ENCODE results near the gene IL26.
A peak's percentile ranks its signal among the peaks of the same experiment; 100 is the strongest.

Gene IL26

GRCh38 chr12:68239309-68239982 is 13.8 kb upstream of the IL26 start:
- no peaks in the 10 kb centered on the region for H3K27me3 ChIP-seq (replicated peaks; ENCODE audit: control insufficient read depth, insufficient read depth, low read length)
- H3K9me3 ChIP-seq (ENCODE audit: control insufficient read depth, low read length) = no peaks in the 10 kb centered on the region
- H3K4me3 ChIP-seq (ENCODE audit: low read length) = no peak overlapping the region
- no peaks in the 10 kb centered on the region for H3K36me3 ChIP-seq (ENCODE audit: control insufficient read depth, insufficient read depth, low read length, severe bottlenecking)
- H3K9ac ChIP-seq (ENCODE audit: low read length) = no peak overlapping the region
- H3K4me1 ChIP-seq (ENCODE audit: control insufficient read depth, insufficient read depth, low read length) = peaks cover 31% of the 10 kb centered on the region
- DNase-seq (ENCODE audit: low read depth) = no peak

- H3K9ac ChIP-seq (ENCODE audit: low read length) = peak overlapping the region; percentile 23
- no peaks in the 10 kb centered on the region for H3K36me3 ChIP-seq (ENCODE audit: control insufficient read depth, insufficient read depth, low read length, severe bottlenecking)
- DNase-seq (ENCODE audit: low read depth) = peak; percentile 27
- H3K4me1 ChIP-seq (ENCODE audit: control insufficient read depth, insufficient read depth, low read length) = peaks cover 31% of the 10 kb centered on the region
- no peak overlapping the region for H3K4me3 ChIP-seq (ENCODE audit: low read length)
- H3K27me3 ChIP-seq (replicated peaks; ENCODE audit: control insufficient read depth, insufficient read depth, low read length) = no peaks in the 10 kb centered on the region
- H3K9me3 ChIP-seq (ENCODE audit: control insufficient read depth, low read length) = no peaks in the 10 kb centered on the region
Observed at GRCh38 chr12:68237619-68238018, 12.0 kb upstream of the IL26 start.

- peak overlapping the region; percentile 23 for H3K9ac ChIP-seq (ENCODE audit: low read length)
- no peak overlapping the region for H3K4me3 ChIP-seq (ENCODE audit: low read length)
- peaks cover 31% of the 10 kb centered on the region for H3K4me1 ChIP-seq (ENCODE audit: control insufficient read depth, insufficient read depth, low read length)
- no peaks in the 10 kb centered on the region for H3K9me3 ChIP-seq (ENCODE audit: control insufficient read depth, low read length)
- no peaks in the 10 kb centered on the region for H3K27me3 ChIP-seq (replicated peaks; ENCODE audit: control insufficient read depth, insufficient read depth, low read length)
- no peaks in the 10 kb centered on the region for H3K36me3 ChIP-seq (ENCODE audit: control insufficient read depth, insufficient read depth, low read length, severe bottlenecking)
- peak; percentile 44 for DNase-seq (ENCODE audit: low read depth)
Observed at GRCh38 chr12:68237078-68237477, 11.5 kb upstream of the IL26 start.

GRCh38 chr12:68236421-68237059 is 10.9 kb upstream of the IL26 start:
- Histone ChIP-seq H3K27me3 (replicated peaks; ENCODE audit: control insufficient read depth, insufficient read depth, low read length) (no peaks in the 10 kb centered on the region), H3K36me3 (ENCODE audit: control insufficient read depth, insufficient read depth, low read length, severe bottlenecking) (no peaks in the 10 kb centered on the region), H3K9me3 (ENCODE audit: control insufficient read depth, low read length) (no peaks in the 10 kb centered on the region), H3K4me3 (ENCODE audit: low read length) (peak overlapping the region; percentile 21), H3K9ac (ENCODE audit: low read length) (no peak overlapping the region), H3K4me1 (ENCODE audit: control insufficient read depth, insufficient read depth, low read length) (peaks cover 31% of the 10 kb centered on the region)
- DNase-seq (ENCODE audit: low read depth) = peak; percentile 16

GRCh38 chr12:68235576-68235975 is 10.0 kb upstream of the IL26 start:
- no peaks in the 10 kb centered on the region for H3K36me3 ChIP-seq (ENCODE audit: control insufficient read depth, insufficient read depth, low read length, severe bottlenecking)
- H3K4me1 ChIP-seq (ENCODE audit: control insufficient read depth, insufficient read depth, low read length) = peaks cover 23% of the 10 kb centered on the region
- H3K27me3 ChIP-seq (replicated peaks; ENCODE audit: control insufficient read depth, insufficient read depth, low read length) = no peaks in the 10 kb centered on the region
- no peak overlapping the region for H3K9ac ChIP-seq (ENCODE audit: low read length)
- no peak overlapping the region for H3K4me3 ChIP-seq (ENCODE audit: low read length)
- no peak for DNase-seq (ENCODE audit: low read depth)
- no peaks in the 10 kb centered on the region for H3K9me3 ChIP-seq (ENCODE audit: control insufficient read depth, low read length)

- Histone ChIP-seq H3K27me3 (replicated peaks; ENCODE audit: control insufficient read depth, insufficient read depth, low read length) (no peaks in the 10 kb centered on the region), H3K9ac (ENCODE audit: low read length) (no peak overlapping the region), H3K9me3 (ENCODE audit: control insufficient read depth, low read length) (no peaks in the 10 kb centered on the region), H3K4me3 (ENCODE audit: low read length) (no peak overlapping the region), H3K36me3 (ENCODE audit: control insufficient read depth, insufficient read depth, low read length, severe bottlenecking) (no peaks in the 10 kb centered on the region), H3K4me1 (ENCODE audit: control insufficient read depth, insufficient read depth, low read length) (peaks cover 9% of the 10 kb centered on the region)
- no peak for DNase-seq (ENCODE audit: low read depth)
Observed at GRCh38 chr12:68234140-68234539, 8.5 kb upstream of the IL26 start.

- Histone ChIP-seq H3K27me3 (replicated peaks; ENCODE audit: control insufficient read depth, insufficient read depth, low read length) (no peaks in the 10 kb centered on the region), H3K9me3 (ENCODE audit: control insufficient read depth, low read length) (no peaks in the 10 kb centered on the region), H3K4me1 (ENCODE audit: control insufficient read depth, insufficient read depth, low read length) (peaks cover 9% of the 10 kb centered on the region), H3K9ac (ENCODE audit: low read length) (no peak overlapping the region), H3K36me3 (ENCODE audit: control insufficient read depth, insufficient read depth, low read length, severe bottlenecking) (no peaks in the 10 kb centered on the region), H3K4me3 (ENCODE audit: low read length) (no peak overlapping the region)
- DNase-seq (ENCODE audit: low read depth) = no peak
Observed at GRCh38 chr12:68233498-68233897, 7.9 kb upstream of the IL26 start.

- Histone ChIP-seq H3K9me3 (ENCODE audit: control insufficient read depth, low read length) (no peaks in the 10 kb centered on the region), H3K4me3 (ENCODE audit: low read length) (no peak overlapping the region), H3K36me3 (ENCODE audit: control insufficient read depth, insufficient read depth, low read length, severe bottlenecking) (no peaks in the 10 kb centered on the region), H3K9ac (ENCODE audit: low read length) (no peak overlapping the region), H3K4me1 (ENCODE audit: control insufficient read depth, insufficient read depth, low read length) (no peaks in the 10 kb centered on the region), H3K27me3 (replicated peaks; ENCODE audit: control insufficient read depth, insufficient read depth, low read length) (no peaks in the 10 kb centered on the region)
- DNase-seq (ENCODE audit: low read depth) = peak; percentile 24
Observed at GRCh38 chr12:68231691-68232090, 6.1 kb upstream of the IL26 start.

GRCh38 chr12:68231229-68231628 is 5.6 kb upstream of the IL26 start:
- no peak for DNase-seq (ENCODE audit: low read depth)
- Histone ChIP-seq H3K9ac (ENCODE audit: low read length) (no peak overlapping the region), H3K27me3 (replicated peaks; ENCODE audit: control insufficient read depth, insufficient read depth, low read length) (no peaks in the 10 kb centered on the region), H3K9me3 (ENCODE audit: control insufficient read depth, low read length) (no peaks in the 10 kb centered on the region), H3K36me3 (ENCODE audit: control insufficient read depth, insufficient read depth, low read length, severe bottlenecking) (no peaks in the 10 kb centered on the region), H3K4me3 (ENCODE audit: low read length) (no peak overlapping the region), H3K4me1 (ENCODE audit: control insufficient read depth, insufficient read depth, low read length) (no peaks in the 10 kb centered on the region)

- H3K27me3 ChIP-seq (replicated peaks; ENCODE audit: control insufficient read depth, insufficient read depth, low read length) = no peaks in the 10 kb centered on the region
- H3K9ac ChIP-seq (ENCODE audit: low read length) = no peak overlapping the region
- H3K9me3 ChIP-seq (ENCODE audit: control insufficient read depth, low read length) = no peaks in the 10 kb centered on the region
- DNase-seq (ENCODE audit: low read depth) = no peak
- peaks cover 8% of the 10 kb centered on the region for H3K4me1 ChIP-seq (ENCODE audit: control insufficient read depth, insufficient read depth, low read length)
- H3K4me3 ChIP-seq (ENCODE audit: low read length) = no peak overlapping the region
- H3K36me3 ChIP-seq (ENCODE audit: control insufficient read depth, insufficient read depth, low read length, severe bottlenecking) = no peaks in the 10 kb centered on the region
Observed at GRCh38 chr12:68229956-68230355, 4.3 kb upstream of the IL26 start.

GRCh38 chr12:68227356-68227755 is 1.7 kb upstream of the IL26 start:
- Histone ChIP-seq H3K36me3 (ENCODE audit: control insufficient read depth, insufficient read depth, low read length, severe bottlenecking) (no peaks in the 10 kb centered on the region), H3K9me3 (ENCODE audit: control insufficient read depth, low read length) (no peaks in the 10 kb centered on the region), H3K4me3 (ENCODE audit: low read length) (no peak overlapping the region), H3K4me1 (ENCODE audit: control insufficient read depth, insufficient read depth, low read length) (peaks cover 23% of the 10 kb centered on the region), H3K27me3 (replicated peaks; ENCODE audit: control insufficient read depth, insufficient read depth, low read length) (no peaks in the 10 kb centered on the region), H3K9ac (ENCODE audit: low read length) (no peak overlapping the region)
- DNase-seq (ENCODE audit: low read depth) = no peak

Measured in adipocyte (in vitro differentiated cells).